NCI-H1417 (cell line): ENCODE results near the gene CA10.

ENCODE experiments used
- DNase-seq, 3 experiments: peaks; one replicate each; lab custom pipeline; 2025; lab: John Stamatoyannopoulos, UW

Gene CA10

DNA sequence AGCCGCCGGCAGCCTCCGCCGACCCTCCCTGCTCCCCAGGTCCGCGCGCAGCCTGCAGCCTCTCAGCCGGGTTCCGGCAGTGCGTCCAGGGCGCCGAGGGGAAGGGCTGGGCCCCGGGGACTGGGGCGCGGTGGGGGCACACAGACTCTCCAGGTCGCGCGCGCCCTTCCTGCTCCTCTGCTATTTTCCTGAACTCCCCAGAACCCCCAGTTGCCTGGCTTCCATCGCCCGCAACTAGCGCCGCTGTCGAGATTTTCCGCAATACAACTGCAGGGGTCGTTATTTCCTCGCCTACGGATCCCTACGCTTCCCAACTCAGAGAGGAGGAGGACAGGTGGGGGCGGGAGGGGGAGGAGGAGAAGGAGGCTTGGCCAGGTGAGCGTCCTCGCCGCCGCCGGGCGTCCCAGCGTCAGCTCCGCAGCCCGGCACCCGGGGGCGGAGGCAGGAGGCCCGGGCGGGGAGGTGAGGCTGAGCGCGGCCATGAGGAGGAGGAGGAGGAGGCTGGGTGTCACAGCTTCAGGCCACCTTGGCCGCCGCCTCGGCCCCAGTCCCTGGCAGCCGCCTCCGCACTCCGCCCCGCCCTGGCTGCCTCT lies at the start of gene CA10:
Gene CA10, minus strand, starts transcription at position 265 of the 593 bp plus-strand sequence.
- peak in 1 of 3 experiments; percentile 56 for DNase-seq

DNA sequence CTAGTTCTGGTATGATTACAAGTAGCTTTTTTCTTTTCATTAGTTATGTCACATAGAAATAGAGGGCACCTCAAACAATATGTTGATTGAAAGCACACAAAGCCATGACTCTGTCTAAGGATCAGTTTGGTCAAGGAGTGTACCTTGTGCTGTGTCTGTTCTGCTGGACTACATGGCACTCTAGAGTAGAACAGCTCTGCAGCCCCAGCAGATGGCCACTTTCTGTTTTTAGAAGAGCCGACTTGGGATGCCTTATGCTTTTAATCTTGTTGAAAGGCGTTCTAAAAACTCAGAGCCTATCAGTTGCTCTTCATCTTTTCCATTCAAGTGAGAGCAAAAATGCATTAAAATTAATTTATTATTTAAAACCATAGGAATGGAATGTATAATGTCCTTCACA lies 49.3 kb upstream of the CA10 start:
- no peak for DNase-seq

DNA sequence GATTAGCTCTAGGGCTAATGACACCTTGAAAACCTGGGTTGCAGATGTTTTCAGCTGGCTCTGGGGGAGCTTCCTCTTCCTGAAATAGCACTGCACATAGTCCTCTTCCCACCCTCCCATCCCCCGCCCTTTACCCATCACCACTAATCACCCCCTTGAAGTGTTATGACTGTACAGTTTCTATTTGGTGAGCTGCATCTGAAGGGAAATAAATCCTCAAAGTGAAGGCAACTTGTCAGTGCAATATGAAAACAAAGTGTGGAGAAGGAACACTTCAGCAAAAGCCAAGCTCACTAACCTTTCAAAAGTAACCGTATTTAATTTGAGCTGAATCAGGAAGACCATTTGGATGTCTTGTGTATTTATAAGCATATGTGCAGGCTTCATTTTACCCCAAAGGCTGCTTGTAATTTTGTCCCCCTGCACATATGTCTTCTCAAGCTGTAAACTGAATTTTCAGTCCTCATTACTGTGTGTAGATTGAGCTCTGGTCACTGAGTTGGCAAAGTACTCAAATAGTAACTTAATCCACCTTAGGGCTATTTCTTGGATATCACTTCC lies 44.1 kb upstream of the CA10 start:
- peak in 1 of 3 experiments; percentile 35 for DNase-seq

DNA sequence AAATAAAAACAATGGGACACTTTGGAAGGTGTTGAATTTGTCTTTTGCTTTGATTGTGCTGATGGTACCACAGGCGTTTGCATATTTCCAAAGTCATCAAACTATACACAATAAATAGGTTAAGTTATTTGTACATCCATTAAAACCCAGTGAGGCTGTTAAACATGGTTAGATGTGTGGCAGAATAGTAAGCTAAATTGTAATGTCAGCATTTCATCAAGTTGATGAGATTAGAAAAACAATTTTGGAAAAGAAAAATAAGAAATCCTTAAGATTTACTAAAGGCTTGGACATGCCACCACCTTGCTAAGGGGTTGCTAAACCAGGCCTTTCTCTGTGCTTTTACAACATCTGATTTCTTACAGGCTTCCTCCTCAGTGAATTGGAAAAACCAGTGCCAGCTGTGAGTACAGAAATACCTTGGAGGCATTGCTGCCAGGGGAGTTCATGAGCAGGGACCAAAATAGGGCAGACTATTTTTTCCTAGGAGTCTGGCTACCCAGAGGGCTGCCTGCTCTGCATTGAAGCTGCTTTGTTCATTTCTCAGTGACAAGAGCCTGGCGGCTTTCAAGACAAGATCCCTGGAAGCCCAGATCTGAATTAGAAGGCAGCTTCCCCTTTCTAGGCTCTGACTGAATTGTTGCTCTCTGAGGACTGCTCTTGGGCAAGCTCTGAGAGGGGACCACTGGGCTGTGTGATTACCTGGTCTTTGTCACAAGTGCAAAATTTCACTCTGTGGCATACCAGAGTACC lies 43.4 kb upstream of the CA10 start:
- peak in 1 of 3 experiments; percentile 35 for DNase-seq

DNA sequence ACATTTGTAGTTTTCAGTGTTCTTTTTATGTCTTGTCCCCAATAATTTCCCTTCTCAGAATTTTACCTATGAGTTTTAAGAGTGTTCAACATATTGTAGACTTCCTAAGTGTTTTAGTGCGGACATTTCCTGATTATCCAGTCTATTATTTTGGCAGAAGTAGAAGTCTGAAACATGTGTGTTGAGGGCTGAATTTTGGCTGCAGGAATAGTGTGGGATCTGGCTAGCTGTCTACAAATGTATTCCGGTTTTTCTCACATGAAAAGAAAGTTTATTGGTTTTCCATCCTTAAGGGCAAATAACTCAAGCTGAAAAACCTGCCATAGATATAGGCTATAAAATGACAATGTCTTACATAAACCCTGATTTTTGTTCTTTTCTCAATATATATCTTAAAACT lies 33.0 kb upstream of the CA10 start:
- no peak for DNase-seq

DNA sequence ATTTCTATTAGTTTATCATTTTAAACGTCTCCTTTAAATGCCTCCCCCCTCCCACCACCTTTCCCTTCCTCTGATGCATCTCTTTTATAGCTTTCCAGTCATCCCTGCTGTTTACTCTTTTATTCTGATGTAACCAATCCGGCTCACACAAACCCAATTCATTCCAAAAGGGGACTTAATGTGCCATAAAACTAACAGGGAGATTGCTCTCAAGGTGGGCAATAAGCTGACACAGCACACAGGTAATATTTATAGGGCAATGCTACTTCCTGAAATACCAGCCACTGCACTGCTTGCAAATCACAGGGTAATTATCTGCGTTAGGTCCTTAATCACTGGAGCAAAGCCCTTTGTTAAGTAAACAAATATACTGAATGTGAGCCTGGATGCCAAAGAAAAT lies 23.3 kb upstream of the CA10 start:
- DNase-seq, result peak; percentile 43 to 81 (median 65)

DNA sequence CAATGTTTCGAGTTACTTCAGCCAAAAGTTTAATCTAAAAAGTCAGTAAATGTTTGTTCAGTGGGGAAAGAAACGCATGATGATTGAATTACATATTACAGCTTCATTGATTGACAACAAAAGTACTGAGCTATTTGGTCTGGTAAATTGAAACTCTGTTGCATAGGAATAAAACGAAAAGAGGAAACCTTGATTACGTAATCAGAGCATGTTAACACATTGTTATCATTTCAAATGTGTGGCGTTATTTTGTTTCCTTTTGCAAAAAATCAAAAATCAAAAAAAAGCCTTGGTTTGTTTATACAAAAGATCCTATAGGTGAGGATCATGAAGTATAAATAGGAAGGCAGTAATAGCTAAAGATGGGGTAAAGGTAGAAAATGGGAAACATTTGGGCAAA lies 19.5 kb upstream of the CA10 start:
- no peak for DNase-seq

DNA sequence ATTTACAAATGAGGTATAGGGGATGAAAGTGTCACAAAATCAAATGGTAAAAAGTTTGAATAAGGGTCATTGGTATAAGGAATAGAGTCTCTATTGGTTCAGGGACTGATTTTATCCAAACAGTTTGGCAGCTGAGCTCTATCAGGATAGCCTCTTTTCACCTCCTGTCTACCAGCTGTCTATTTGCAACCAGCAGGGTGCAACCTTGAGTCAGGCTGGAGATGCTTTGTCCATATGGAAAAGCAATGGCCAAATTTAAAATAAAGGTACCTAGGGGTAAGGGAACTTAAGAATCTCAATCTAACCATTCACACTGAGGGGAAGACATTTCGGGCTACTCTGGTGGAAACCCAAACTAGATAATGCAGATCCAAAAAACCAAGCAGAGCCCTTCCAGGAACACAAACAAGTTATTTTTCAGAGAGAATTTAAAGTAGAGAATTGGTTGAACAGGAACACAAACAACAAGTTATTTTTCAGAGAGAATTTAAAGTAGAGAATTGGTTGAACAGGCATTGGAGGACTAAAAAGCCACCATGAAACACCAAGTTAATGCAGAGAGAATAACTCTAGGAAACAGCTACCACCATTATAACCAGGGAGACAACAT lies 12.6 kb upstream of the CA10 start:
- peak in 2 of 3 experiments; percentile 50 to 59 for DNase-seq

DNA sequence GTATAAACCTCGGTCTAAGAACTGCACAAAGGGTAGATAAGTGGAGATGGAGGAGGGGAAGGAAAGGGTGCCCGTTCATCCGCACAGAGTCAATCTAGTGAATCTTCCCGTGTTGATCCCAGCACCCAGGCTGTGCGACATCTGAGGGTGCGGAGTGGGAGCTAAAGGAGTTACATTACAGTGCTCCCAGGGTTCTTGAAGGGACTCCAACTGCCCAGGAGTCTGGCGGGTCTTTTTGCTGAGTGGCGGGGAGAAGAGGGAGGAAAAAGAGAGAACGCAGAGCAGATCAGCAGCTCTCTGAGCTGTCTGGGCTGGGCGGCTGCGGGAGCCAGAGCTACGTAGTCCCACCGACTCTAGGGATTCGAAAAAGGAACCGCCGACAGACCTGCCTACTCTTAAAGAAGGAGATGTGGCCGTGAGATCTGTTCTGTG lies 1.6 kb upstream of the CA10 start:
- no peak for DNase-seq

DNA sequence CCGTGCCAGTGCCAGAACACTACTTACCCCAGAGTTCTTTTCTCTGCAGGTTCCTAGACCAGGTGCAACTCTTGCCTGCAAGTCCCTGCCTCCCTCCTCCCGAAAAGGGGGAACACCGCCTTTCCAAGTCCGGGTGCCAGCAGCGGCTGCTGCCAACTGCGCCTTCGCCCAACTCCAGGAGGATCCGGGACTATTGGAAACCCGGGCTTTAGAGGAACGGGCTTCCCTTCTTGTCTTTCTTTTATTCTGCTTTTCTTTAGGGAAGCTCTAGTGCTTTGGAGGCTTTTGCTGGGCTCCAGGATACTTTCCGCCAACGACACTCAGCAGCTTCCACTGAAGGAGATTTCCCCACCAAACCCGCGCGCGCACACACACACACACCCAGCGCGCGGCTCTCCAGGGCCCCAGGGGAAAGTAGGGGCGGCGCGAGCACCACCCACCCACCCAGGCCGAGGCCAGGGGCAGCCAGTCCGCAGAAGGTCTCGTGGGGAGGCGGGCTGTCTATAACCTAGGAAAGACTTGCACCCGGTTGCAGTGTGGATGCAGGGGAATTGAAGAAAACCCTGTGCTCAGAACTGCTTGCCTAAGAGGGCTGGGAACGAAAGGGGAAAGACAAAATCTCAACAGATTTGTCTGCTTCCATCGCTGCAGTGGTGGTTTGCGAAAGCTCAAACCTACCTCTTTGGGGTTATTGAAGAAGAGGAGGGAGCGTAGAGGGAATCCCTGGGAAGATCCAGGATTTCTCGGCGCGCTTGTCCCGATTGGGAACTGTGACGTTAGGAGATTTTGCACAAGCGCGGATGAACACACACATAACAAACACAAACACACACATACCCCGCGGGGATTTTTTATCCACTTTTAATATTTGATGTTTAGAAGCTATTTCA lies 977 bp upstream of the CA10 start:
- no peak for DNase-seq

DNA sequence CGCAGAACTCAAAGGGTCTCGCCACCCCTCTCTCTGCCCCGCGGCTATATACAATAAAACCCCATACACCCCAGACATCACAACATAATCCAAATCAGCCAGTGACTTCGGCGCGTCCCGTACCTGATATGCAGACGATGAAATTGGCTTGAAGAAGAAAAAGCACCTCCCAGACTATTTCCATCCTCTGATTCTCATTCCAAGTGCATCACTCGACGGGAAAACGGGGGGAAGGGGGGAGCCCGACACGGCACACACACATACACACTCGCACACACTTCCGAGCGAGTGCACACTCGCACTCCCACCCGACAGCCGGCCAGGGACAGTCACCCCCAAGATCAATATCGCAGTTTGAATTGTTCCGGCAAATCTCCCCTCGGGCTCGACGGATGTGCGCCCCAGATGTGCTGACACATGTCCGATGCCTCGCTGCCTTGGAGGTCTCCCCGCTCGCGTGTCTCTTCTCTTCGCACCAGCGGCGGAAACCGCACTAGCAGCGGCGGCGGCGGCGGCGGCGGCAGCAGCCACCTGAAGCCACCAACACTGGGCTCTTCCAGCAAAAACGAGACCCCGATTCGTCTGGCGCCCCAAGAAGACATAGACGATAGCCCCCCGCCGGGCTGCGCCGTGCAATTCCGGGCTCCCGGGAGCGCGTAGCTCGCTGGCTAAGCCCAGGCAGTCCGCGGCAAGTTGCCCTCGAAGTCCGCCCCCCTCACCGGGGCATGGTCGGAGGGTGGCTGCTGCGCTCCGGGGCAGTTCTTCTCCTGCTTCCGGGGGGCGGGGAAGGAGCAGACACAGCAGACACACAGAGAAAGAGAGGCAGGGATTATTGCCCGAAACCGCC lies 688 bp downstream of the CA10 start:
- DNase-seq, result no peak

DNA sequence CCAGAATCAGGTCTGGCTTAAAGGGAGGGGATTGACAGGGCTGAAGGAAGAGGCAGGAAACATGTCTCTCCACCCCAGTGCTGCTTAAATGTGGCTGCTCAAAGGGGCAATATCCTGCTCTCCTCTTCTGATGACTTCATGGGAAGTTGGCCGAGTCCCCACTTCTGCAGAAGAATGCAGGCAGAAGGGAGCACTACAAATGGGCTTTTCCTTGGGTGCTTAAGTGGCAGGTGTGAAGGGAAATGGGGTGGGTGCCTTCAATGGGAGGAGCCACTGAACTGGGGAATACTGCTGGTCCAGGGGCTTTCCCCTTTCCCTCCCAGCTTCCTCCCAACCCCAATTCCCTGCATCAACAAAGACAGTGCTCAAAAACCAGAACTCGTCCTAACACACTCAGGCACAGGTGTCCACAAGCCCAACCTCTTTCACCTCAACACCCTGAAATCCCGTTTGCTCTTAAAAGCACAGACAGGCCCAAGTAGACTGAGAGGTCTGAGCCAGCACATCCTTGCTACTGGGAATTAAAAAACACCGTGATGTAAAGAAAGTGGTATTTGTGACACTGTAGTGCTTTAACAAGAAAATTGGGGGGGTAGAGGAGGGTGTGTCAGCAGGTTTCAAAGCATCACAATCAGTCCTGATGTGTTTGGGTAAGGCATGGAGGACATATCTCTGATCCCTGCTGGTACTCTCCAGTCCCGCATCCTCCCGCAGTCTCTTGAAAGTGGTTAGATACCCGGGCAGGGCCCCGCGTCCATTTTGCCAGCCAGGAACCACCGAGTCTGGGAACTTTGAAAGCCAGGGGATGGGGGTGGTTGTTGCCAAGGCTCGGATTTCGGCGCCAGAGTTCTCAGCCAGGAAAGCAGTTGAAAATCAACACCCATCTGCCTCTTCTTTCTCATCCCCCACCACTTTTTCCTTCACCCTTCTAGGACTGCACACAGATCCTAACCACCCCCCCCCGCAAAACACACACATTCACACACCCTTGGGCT lies 1.6 kb downstream of the CA10 start:
- no peak for DNase-seq

DNA sequence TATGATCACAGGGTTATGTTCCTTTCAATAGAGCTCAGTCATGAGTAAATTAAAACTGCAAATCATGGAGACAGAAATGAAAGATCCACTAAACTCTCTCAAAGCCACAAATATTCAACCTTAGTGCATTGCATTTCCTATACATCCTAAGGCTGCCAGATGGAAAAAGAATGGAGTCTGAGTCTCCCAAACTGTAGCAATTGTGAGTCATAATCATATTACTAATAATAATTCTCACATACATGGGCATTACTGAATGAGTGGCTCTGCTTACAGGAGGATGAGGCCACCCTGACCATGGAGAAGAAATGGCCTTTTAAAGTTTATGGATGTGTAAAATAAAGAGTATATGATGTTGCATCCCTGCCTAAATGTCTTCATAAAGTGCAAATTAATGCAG lies 3.2 kb downstream of the CA10 start:
- DNase-seq, result no peak

DNA sequence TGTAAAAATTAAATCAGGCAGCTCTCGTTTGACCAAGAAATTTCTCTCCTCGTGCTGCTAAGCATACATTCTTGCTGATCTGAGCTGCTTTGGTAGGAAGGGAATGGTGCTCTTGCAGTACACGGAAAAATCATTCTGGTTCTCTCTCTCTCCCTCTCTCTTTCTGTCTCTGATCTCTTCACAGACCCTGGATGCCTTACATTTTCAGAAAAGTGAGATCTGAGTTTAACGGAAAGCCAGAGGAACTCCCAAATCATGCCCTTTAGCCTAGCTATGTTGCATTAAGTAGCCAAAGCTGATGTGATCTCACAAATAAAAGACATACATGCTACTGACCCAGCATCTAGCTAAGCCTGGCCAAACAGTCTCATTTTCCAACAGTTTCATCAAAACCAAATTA lies 4.0 kb downstream of the CA10 start:
- DNase-seq, result no peak

DNA sequence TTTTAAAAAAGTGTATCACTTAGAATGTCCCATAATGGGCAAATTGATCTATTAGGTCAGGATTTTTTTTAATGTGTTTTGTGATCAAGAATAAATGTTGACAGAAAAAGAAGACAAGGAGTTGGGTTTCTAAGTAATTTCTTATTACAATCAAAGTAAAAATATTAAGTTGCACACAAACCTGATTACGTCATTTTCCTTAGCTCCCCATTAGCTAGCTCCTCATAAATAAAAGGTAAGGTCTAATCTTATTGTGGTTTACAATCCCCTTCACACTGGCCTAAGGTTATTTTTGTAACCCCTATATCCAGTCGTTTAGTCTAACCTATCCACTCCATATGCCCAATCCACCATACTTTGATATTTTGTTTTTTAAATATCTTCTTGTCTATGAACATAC lies 7.6 kb downstream of the CA10 start:
- no peak for DNase-seq

DNA sequence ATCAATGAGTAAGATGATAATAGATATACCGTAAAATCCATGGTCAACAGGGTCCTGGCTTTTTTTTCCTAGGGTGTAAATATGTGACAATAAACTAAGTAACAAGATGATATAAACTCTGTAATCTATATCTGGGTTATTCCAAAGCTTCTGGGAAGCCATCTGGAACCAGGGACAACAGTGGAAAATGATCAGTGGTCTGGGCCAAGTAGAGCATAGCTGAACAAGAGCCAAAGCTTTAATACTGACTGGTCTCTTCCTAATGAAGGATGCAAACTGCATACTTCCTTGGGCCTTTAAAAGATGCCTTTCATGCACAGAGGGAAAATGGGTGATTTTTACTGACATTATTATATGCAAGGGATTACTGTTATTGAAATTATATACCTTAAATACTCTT lies 8.9 kb downstream of the CA10 start:
- DNase-seq, result no peak

DNA sequence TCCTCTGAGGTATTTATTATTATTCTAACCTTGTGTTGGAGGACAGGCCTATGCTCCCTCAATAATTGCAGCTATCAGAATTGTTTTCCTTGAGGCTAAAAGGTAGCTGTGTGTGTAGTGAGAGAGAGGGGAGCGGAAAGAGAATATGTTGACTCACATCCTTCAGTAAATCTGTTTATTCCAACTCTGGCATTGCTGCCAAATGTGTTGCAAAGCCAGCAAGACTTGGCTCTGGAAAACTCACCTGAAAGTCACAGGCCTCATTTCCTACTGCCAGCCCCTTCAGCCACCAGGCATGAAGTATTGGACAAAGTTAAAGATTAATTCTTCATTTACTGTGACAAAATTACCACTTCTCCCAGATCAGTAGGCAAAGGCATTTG lies 9.6 kb downstream of the CA10 start:
- no peak for DNase-seq

DNA sequence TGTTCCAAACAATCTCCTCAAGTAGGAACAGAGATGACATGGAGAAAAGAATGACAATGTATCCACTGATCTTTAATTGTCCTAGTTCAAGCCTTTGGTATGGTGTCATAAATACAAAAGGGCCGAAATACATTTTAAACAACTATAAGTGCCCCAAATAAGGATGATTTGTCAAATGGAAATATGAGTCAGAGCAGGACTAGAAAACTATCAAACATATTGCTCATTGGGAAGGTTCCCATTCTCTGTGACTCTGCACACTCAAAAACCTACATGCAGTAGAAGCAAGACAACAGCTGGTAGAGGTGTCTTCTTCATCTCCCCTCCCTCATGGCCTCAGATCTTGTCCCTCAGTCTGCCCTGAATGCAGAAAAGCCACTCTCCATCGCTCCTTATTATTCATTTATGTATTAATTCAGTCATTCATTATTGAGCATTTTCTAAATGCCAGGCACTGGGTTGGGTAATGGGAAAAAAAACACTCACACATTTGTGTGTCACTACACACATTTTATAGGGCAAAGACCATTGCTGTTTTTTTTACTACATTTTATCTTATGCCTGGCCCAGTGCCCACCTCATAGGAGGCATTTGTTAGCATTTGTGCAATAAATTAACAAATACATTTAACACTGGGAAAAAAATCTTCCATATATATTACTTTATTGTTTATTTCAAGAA lies 10.1 kb downstream of the CA10 start:
- no peak for DNase-seq

DNA sequence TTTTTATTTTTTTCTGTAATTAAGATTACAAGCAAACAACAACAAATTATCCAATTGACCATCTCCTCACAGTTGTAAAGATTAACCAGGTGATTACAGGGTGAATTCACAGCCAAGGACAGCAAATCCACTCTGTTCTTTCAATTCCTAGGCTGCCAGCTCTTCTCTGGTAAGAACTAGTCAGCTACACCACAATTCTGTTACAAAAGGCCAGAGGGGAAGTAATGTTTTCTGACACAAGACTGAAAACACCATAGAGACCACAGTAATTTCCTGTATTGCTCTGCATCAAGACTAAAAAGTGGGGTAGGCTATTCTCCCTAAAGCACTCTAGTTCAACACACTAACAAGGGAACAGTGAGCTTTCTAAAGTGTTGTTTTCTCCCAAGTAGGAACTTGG lies 10.6 kb downstream of the CA10 start:
- DNase-seq, result no peak
